HepG2 (cell line): Measurements from ENCODE around the gene ARRDC3. TPM values are rescaled to one million over a fixed set of nuclear protein-coding genes. Genes with fewer than 3 reads are reported as not detected.
A peak's percentile ranks its signal among the peaks of the same experiment; 100 is the strongest.

Source experiments
- FOXA1 ChIP-seq, 2 experiments: fragments of 450-650 bp in 1 of 2; sonication (generic) in 1 of 2; formaldehyde crosslinking in 1 of 2; IDR thresholded peaks; 2 replicates each; pipeline versions ENCODE4 v1.4.0 to v1.6.1; 2016 to 2020; ENCODE audit warnings: missing genetic modification reagents in 1 of 2
- PCBP1 ChIP-seq: fragments of 200-400 bp; formaldehyde crosslinking; IDR thresholded peaks from 2 replicates; pipeline ENCODE4 v1.6.1; 2017; ENCODE audit warnings: mild to moderate bottlenecking, low read depth, low read length, borderline replicate concordance
- SIN3A ChIP-seq: IDR thresholded peaks from 2 replicates; pipeline ENCODE4 v1.6.1; 2011; ENCODE audit warnings: low read depth, mild to moderate bottlenecking, control low read depth, low read length, borderline replicate concordance
- SRSF4 ChIP-seq: fragments of 200-400 bp; formaldehyde crosslinking; IDR thresholded peaks from one replicate; pipeline ENCODE4 v1.6.1; 2018; ENCODE audit warnings: mild to moderate bottlenecking, low read depth, low read length, moderate library complexity; ENCODE audit not compliant: poor library complexity, severe bottlenecking
- TFE3 ChIP-seq: IDR thresholded peaks from 2 replicates; pipeline ENCODE4 v1.6.1; 2016
- UBTF ChIP-seq: sonication (generic); formaldehyde crosslinking; IDR thresholded peaks from 2 replicates; pipeline ENCODE4 v1.4.0; 2020; ENCODE audit warnings: mild to moderate bottlenecking, missing genetic modification reagents
- ZBTB14 ChIP-seq: sonication (generic); formaldehyde crosslinking; IDR thresholded peaks from 2 replicates; pipeline ENCODE4 v1.4.0; 2020; ENCODE audit warnings: missing genetic modification reagents
- ZKSCAN8 ChIP-seq: IDR thresholded peaks from 2 replicates; pipeline ENCODE4 v1.6.1; 2016; ENCODE audit warnings: borderline replicate concordance, missing genetic modification reagents, missing compliant biosample characterization
- ZNF296 ChIP-seq: sonication (generic); formaldehyde crosslinking; conservative IDR thresholded peaks from 2 replicates; pipeline ENCODE4 v1.5.0; 2020; ENCODE audit warnings: mild to moderate bottlenecking, missing genetic modification reagents
- ZNF569 ChIP-seq: sonication (generic); formaldehyde crosslinking; IDR thresholded peaks from 2 replicates; pipeline ENCODE4 v1.5.0; 2020; ENCODE audit warnings: mild to moderate bottlenecking, missing genetic modification reagents, moderate library complexity, borderline replicate concordance
- ZNF710 ChIP-seq: sonication (generic); formaldehyde crosslinking; IDR thresholded peaks from 2 replicates; pipeline ENCODE4 v1.5.0; 2020; ENCODE audit warnings: mild to moderate bottlenecking, missing genetic modification reagents, borderline replicate concordance
- ZNF724P ChIP-seq: sonication (generic); formaldehyde crosslinking; IDR thresholded peaks from 2 replicates; pipeline ENCODE4 v1.8.0; 2022; ENCODE audit warnings: missing genetic modification reagents, borderline replicate concordance
- ZSCAN29 ChIP-seq: sonication (generic); formaldehyde crosslinking; conservative IDR thresholded peaks from 2 replicates; pipeline ENCODE4 v1.4.0; 2020; ENCODE audit warnings: mild to moderate bottlenecking, missing genetic modification reagents
- polyA plus RNA-seq, 8 experiments: library from polyadenylated mRNA; depleted of rRNA in 3 of 8; stranded (reverse) in 7 of 8; unstranded in 1 of 8; fragments of >200 nt; fragmentation: Illumina TruSeq in 4 of 8; extraction: Trizol in 4 of 8; gene quantifications; 2 replicates each; pipeline versions ENCODE4 v1.2.1 to v1.2.3, GENCODE V29; 2011 to 2016; ENCODE audit warnings: low read depth in 4 of 8, missing spikeins in 1 of 8, mixed read lengths in 1 of 8; ENCODE audit not compliant: insufficient read depth in 1 of 8
- total RNA-seq, 5 experiments: library from RNA; depleted of rRNA; stranded (reverse); fragments of >200 nt; fragmentation: Illumina TruSeq; extraction: Trizol; gene quantifications; 2 replicates each; pipeline ENCODE4 v1.2.3, GENCODE V29; 2016; ENCODE audit warnings: low read depth in 1 of 5

ARRDC3 gene
- total and polyA plus RNA-seq, 2 of the 13 experiments (the other 11 are each of a cell fraction or from before 2014, with no cell fraction given): 3.4 to 24.4 TPM

GRCh38 chr5:91383027-91383955 lies at the start of gene ARRDC3 (continued):
- TF ChIP-seq ZBTB14 (CRISPR knock-in tag) (peak; percentile 97), ZNF710 (CRISPR knock-in tag) (no peak), PCBP1 (no peak), ZNF296 (CRISPR knock-in tag) (no peak), ZNF724P (no peak), SRSF4 (no peak), SIN3A (peak; percentile 90), TFE3 (no peak), UBTF (CRISPR knock-in tag) (peak; percentile 48; the same call in 1 of the 2 replicates), ZNF569 (CRISPR knock-in tag) (no peak), ZSCAN29 (CRISPR knock-in tag) (peak; percentile 58; the same call in 1 of the 2 replicates), ZKSCAN8 (CRISPR knock-in tag) (no peak), FOXA1 (IDR thresholded peaks at IDR 0.05) (no peak), FOXA1 (CRISPR knock-in tag; IDR thresholded peaks at IDR 0.05) (no peak)
